Kidney (tissue), 14 donors: ENCODE data around the gene MYOT. TPM values are rescaled to one million over a fixed set of nuclear protein-coding genes. Genes with fewer than 3 reads are reported as not detected.

Experiments
- DNase-seq, 5 donors: peaks; one replicate each; pipeline ENCODE4 v3.0.0-alpha.2; 2013 to 2020
- FAIRE-seq: peaks from 2 replicates; lab custom pipeline; 2012; peaks lifted over from hg19 to GRCh38; lab: Jason Lieb, UNC
- H3K27ac ChIP-seq, 2 donors: one replicate each; pipeline ENCODE4 v1.7.0; 2013; ENCODE audit warnings: low read depth in 2 of 2, low read length in 2 of 2, inconsistent platforms in 1 of 2
- H3K27me3 ChIP-seq: one replicate; pipeline ENCODE4 v1.7.1; 2013; ENCODE audit warnings: low read length, inconsistent platforms; ENCODE audit not compliant: control insufficient read depth, insufficient read depth
- H3K36me3 ChIP-seq, 3 donors: one replicate each; pipeline versions ENCODE4 v1.7.0 to v1.7.1; 2013; ENCODE audit warnings: low read length in 3 of 3, control low read depth in 1 of 3, inconsistent platforms in 1 of 3; ENCODE audit not compliant: insufficient read depth in 3 of 3, control insufficient read depth in 2 of 3
- H3K4me1 ChIP-seq, 3 donors: one replicate each; pipeline versions ENCODE4 v1.7.0 to v1.7.1; 2013; ENCODE audit warnings: low read length in 3 of 3, inconsistent platforms in 1 of 3, low read depth in 1 of 3; ENCODE audit not compliant: control insufficient read depth in 2 of 3, insufficient read depth in 2 of 3
- H3K4me3 ChIP-seq, 3 donors: one replicate each; pipeline versions ENCODE4 v1.7.0 to v1.8.1; 2013; ENCODE audit warnings: low read length in 3 of 3, control low read depth in 1 of 3, inconsistent platforms in 1 of 3
- H3K9ac ChIP-seq, 3 donors: one replicate each; pipeline versions ENCODE4 v1.7.0 to v1.7.1; 2013; ENCODE audit warnings: low read length in 3 of 3, control low read depth in 1 of 3, inconsistent platforms in 1 of 3
- H3K9me3 ChIP-seq, 3 donors: one replicate each; pipeline versions ENCODE4 v1.7.0 to v1.7.1; 2013; ENCODE audit warnings: low read length in 3 of 3, control low read depth in 1 of 3, inconsistent platforms in 1 of 3; ENCODE audit not compliant: control insufficient read depth in 2 of 3, insufficient read depth in 1 of 3
- CTCF ChIP-seq: IDR thresholded peaks from 3 replicates; pipeline ENCODE4 v1.5.1; 2012; ENCODE audit warnings: mild to moderate bottlenecking, moderate library complexity, borderline replicate concordance; ENCODE audit not compliant: insufficient read depth; ENCODE audit errors: extremely low read depth
- intact Hi-C: fragments of 100-400 bp; cut with DNase I; formaldehyde crosslinking; loops from one replicate; pipeline ENCODE4 v1.11.1; 2022
- polyA plus RNA-seq: library from polyadenylated mRNA; stranded (reverse); fragments of 350-450 nt; fragmentation: Illumina TruSeq; extraction: RNeasy Lipid Tissue Mini Kit (QIAGEN cat#74804); gene quantifications from one replicate; pipeline ENCODE4 v1.2.3, GENCODE V29; 2014; ENCODE audit warnings: low read depth, low replicate concordance; ENCODE audit not compliant: insufficient read depth
- total RNA-seq: library from RNA; stranded (reverse); fragmentation: NEBNext Ultra II Directional; extraction: Animal tissue kit (Norgen Biotek cat#: 25700); gene quantifications from one replicate; pipeline ENCODE4 v1.2.1, GENCODE V29; 2021
- donor health status: control.
- donor health status: control.
- donor health status: control.
- donor health status: control.
- donor health status: control.
- donor health status: DM: yes; HTN: yes; CAD: no.
- donor health status: Normal renal cell carcinoma (clear cell type).

MYOT gene
- total and polyA plus RNA-seq, 2 donors from 2014 or later = 0.94 to 2.3 TPM

GRCh38 chr5:137856201-137856600 lies 11.5 kb upstream of the MYOT start:
- no peak for DNase-seq
- Histone ChIP-seq H3K27me3 (no peaks in the 10 kb centered on the region), H3K9me3 (no peaks in the 10 kb centered on the region), H3K27ac (no peak overlapping the region), H3K4me3 (no peak overlapping the region), H3K4me1 (peaks cover 0 to 2% (median 0%) of the 10 kb centered on the region in 3 donors), H3K36me3 (no peaks in the 10 kb centered on the region), H3K9ac (no peak overlapping the region)
- TF ChIP-seq CTCF = no peak
- intact Hi-C loops = no loop called here
- FAIRE-seq = no peak

- Histone ChIP-seq H3K27ac (no peak overlapping the region), H3K9ac (no peak overlapping the region), H3K4me3 (no peak overlapping the region), H3K36me3 (no peaks in the 10 kb centered on the region), H3K27me3 (no peaks in the 10 kb centered on the region), H3K9me3 (no peaks in the 10 kb centered on the region), H3K4me1 (peaks cover 0 to 2% (median 0%) of the 10 kb centered on the region in 3 donors)
- DNase-seq = no peak
- intact Hi-C loops = no loop called here
- TF ChIP-seq CTCF = no peak
- FAIRE-seq = no peak
These were observed 10.5 kb upstream of the MYOT start for GRCh38 chr5:137856916-137857862.

- Histone ChIP-seq H3K9ac (peak overlapping the region in 1 of 3 donors; percentile 2), H3K27ac (no peak overlapping the region), H3K4me3 (peak overlapping the region in 1 of 3 donors; percentile 32), H3K9me3 (no peaks in the 10 kb centered on the region), H3K27me3 (no peaks in the 10 kb centered on the region), H3K36me3 (no peaks in the 10 kb centered on the region), H3K4me1 (peaks cover 0 to 2% (median 0%) of the 10 kb centered on the region in 3 donors)
- intact Hi-C loops = no loop called here
- TF ChIP-seq CTCF = no peak
- no peak for DNase-seq
- peak; percentile 57 for FAIRE-seq
These were observed 9.3 kb upstream of the MYOT start for GRCh38 chr5:137858223-137858916.
